ENCODE measurements around the gene RASAL1. TPM values are rescaled to one million over a fixed set of nuclear protein-coding genes. Genes with fewer than 3 reads are reported as not detected.
A peak's percentile ranks its signal among the peaks of the same experiment; 100 is the strongest.

RASAL1 gene
- total RNA-seq, 1 experiment from 2014 or later: 0.32 TPM

GRCh38 chr12:113099764-113100163 is 35.8 kb downstream of the RASAL1 start:
- CTCF ChIA-PET: no interaction called here
- no TSS peak for BruUV-seq (replicated peaks)
- intact Hi-C loops (cut with micrococcal nuclease; ENCODE audit: unreplicated experiment): loop anchor here (5.0 kb wide), 1 partner anchor 47 kb away; no protein-coding TSS in a partner anchor

DNA sequence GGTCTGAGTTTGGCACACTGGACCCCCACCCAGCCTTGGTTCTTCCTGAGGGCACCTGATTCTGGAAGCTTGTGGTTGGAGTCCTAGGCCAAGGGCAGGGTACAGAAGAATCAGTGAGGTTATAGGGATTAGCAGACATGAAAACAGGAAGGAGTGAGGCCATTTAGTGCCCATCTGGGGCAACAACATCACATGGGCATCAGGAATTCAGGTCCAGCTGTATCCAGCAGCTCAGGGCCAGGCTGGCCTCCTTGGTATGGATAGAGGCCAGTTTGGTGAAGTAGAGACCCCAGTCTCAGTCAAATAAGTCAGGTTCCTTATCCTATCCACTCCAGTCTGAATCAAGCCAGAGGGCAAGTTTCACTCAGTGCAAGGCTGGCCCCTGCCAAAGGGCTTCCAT is 36.2 kb downstream of the RASAL1 start:
- Histone ChIP-seq H3K4me3 (ENCODE audit: low read depth, low read length, poor library complexity, severe bottlenecking) (no peak overlapping the region), H3K27me3 (replicated peaks; ENCODE audit: insufficient read depth, low read depth, low read length, poor library complexity) (no peaks in the 10 kb centered on the region), H3K27ac (ENCODE audit: low read depth, low read length, poor library complexity, severe bottlenecking) (no peak overlapping the region), H3K36me3 (ENCODE audit: insufficient read depth, low read length, poor library complexity, severe bottlenecking) (no peaks in the 10 kb centered on the region), H3K4me1 (ENCODE audit: insufficient read depth, low read length, poor library complexity, severe bottlenecking) (peaks cover 13% of the 10 kb centered on the region), H3K9me3 (ENCODE audit: low read depth, low read length, poor library complexity, severe bottlenecking) (no peaks in the 10 kb centered on the region)
- TF ChIP-seq CTCF (conservative IDR thresholded peaks at IDR 0.05; ENCODE audit: low read depth, low read length): no peak
- no peak for TF ChIP-seq EZH2 (IDR thresholded peaks at IDR 0.05; ENCODE audit: borderline replicate concordance, low read depth, low read length, poor library complexity, severe bottlenecking)
- intact Hi-C loops (cut with micrococcal nuclease; ENCODE audit: unreplicated experiment): loop anchor here (5.0 kb wide), 1 partner anchor 47 kb away; no protein-coding TSS in a partner anchor
- no peak for DNase-seq (ENCODE audit: low spot score)
- CTCF ChIA-PET: interaction anchor here (0.6 kb wide), 1 partner anchor 62 kb away, joined by 3 read pairs; no protein-coding TSS in a partner anchor
- POLR2A ChIA-PET (ENCODE audit: low non-redundant PET): no interaction called here
- BruUV-seq (replicated peaks): no TSS peak

More at GRCh38 chr12:113099764-113100163, 35.8 kb downstream of the RASAL1 start:
- Histone ChIP-seq H3K36me3 (ENCODE audit: insufficient read depth, low read length, poor library complexity, severe bottlenecking) (no peaks in the 10 kb centered on the region), H3K9me3 (ENCODE audit: low read depth, low read length, poor library complexity, severe bottlenecking) (no peaks in the 10 kb centered on the region), H3K4me3 (ENCODE audit: low read depth, low read length, poor library complexity, severe bottlenecking) (no peak overlapping the region), H3K27ac (ENCODE audit: low read depth, low read length, poor library complexity, severe bottlenecking) (no peak overlapping the region), H3K27me3 (replicated peaks; ENCODE audit: insufficient read depth, low read depth, low read length, poor library complexity) (no peaks in the 10 kb centered on the region), H3K4me1 (ENCODE audit: insufficient read depth, low read length, poor library complexity, severe bottlenecking) (peaks cover 13% of the 10 kb centered on the region)
- POLR2A ChIA-PET (ENCODE audit: low non-redundant PET): no interaction called here
- no peak for DNase-seq (ENCODE audit: low spot score)
- no peak for TF ChIP-seq CTCF (conservative IDR thresholded peaks at IDR 0.05; ENCODE audit: low read depth, low read length)
- no peak for TF ChIP-seq EZH2 (IDR thresholded peaks at IDR 0.05; ENCODE audit: borderline replicate concordance, low read depth, low read length, poor library complexity, severe bottlenecking)

DNA sequence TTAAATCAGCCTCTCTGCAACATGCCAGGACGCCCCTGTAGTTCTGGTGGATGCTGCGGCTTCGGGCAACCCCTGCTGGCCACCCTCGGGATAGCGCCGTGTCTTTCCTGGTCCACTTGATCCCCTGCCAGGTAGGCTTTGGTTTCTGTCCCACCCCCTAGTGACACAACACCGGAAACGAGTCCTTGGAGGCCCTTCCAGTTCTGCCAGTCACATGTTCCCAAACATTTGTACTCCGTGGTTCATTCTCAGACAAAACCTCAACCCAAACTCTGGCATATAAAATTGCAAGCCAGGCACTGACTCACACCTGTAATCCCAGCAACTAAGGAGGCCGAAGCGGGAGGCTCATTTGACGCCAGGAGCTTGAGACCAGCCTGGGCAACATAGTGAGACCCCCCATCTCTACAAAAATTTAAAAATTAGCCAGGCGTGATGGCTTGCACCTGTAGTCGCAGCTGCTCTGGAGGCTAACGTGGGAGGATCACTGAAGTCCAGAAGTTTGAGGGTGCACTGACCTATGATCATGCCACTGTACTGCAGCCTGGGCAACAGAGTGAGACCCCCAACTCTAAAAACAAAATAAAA is 37.0 kb downstream of the RASAL1 start:
- CTCF ChIA-PET: no interaction called here
- BruUV-seq (replicated peaks): no TSS peak
- Histone ChIP-seq H3K4me1 (ENCODE audit: insufficient read depth, low read length, poor library complexity, severe bottlenecking) (peaks cover 13% of the 10 kb centered on the region), H3K36me3 (ENCODE audit: insufficient read depth, low read length, poor library complexity, severe bottlenecking) (no peaks in the 10 kb centered on the region), H3K9me3 (ENCODE audit: low read depth, low read length, poor library complexity, severe bottlenecking) (no peaks in the 10 kb centered on the region), H3K4me3 (ENCODE audit: low read depth, low read length, poor library complexity, severe bottlenecking) (no peak overlapping the region), H3K27me3 (replicated peaks; ENCODE audit: insufficient read depth, low read depth, low read length, poor library complexity) (no peaks in the 10 kb centered on the region), H3K27ac (ENCODE audit: low read depth, low read length, poor library complexity, severe bottlenecking) (no peak overlapping the region)
- POLR2A ChIA-PET (ENCODE audit: low non-redundant PET): no interaction called here
- TF ChIP-seq CTCF (conservative IDR thresholded peaks at IDR 0.05; ENCODE audit: low read depth, low read length) (peak; percentile 92), EZH2 (IDR thresholded peaks at IDR 0.05; ENCODE audit: borderline replicate concordance, low read depth, low read length, poor library complexity, severe bottlenecking) (no peak)
- intact Hi-C loops (cut with micrococcal nuclease; ENCODE audit: unreplicated experiment): loop anchor here (5.0 kb wide), 1 partner anchor 46 kb away; no protein-coding TSS in a partner anchor
- peak; percentile 91 for DNase-seq (ENCODE audit: low spot score)

Data from A673 (cell line).